ENCODE results near the gene CSK.
"Not testable (repeated sequence)": the region's sequence is repeated elsewhere in the genome, so short reads cannot be mapped to it uniquely, and the experiment has no call there.

CSK gene

DNA sequence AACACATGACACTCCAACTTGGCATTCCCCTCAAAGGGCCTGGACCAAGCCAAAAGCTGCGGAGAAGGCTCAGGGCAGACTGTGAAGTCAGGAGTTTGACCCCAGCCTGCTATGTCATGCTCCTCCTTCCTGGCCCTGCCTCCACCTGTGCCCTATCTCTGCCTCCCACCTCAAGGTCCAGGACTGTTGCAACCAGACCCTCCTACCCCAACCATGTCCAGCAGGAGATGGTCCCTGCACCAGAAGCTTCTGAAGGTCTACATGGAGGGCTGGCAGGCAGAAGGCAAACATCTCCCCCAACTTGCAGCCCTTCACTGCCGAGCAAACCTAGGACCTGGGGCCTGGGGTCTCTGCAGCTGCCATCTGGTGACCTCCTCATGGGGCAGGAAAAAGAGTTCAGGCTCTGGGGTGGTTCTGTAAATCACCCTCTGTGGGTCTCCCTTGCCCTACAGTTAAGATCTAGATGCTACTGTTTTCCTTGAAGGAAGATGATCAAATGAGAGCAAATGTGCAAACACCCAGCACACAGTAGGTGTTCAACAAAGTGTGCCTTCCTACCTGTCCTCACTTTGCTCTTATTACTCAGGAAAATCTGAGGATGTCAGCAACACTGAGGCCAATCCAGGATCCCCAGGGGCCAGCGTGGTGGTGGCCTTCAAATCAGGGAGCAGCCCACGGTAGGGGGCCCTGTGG lies 11.5 kb upstream of the CSK start:
- no peak for DNase-seq (ENCODE audit: low read depth)

DNA sequence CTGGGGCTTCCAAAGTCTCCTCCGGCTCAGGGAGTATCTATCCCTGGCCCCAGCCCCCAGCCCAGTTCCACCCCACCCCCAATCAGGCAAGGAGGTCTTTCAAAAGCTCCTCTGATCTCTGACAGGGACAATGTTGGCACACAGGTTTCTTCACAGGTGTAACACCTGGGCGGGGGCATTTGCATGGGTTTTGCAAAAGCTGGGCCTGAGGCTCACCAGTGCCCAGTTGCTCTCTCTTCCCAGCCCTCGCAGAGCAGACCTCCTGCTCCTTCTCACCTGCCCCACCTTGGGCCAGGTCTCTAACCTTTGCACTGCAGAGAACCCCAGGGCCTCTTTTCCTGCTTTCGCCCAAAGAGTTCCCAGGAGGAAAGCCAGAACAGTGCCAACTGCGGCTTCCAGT lies 8.6 kb upstream of the CSK start:
- no peak for DNase-seq (ENCODE audit: low read depth)

DNA sequence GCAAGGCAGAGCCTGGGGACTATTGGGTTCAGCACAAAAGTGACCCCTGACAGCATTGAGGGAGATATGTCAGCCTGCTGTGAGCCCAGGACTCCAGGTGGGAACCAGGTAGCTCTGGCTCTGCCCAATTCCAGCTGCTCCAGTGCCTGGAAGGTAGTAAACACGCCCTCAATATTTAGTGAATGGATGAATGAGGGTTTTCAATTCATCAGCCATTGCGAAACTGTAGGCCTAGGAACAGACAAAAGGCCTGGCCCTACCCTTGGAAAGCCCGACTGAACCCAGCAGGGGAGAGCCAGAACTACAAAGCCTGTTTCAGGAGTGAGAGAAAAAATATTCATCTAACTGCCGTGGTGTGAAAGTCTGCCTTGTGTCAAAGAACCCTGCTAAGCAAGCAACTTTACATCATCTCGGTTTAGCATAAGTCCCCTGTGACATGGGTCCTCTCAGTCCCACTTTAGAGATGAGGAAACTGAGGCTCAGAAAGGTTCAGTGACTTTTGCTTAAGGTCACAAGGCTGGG lies 8.1 kb upstream of the CSK start:
- no peak for DNase-seq (ENCODE audit: low read depth)

DNA sequence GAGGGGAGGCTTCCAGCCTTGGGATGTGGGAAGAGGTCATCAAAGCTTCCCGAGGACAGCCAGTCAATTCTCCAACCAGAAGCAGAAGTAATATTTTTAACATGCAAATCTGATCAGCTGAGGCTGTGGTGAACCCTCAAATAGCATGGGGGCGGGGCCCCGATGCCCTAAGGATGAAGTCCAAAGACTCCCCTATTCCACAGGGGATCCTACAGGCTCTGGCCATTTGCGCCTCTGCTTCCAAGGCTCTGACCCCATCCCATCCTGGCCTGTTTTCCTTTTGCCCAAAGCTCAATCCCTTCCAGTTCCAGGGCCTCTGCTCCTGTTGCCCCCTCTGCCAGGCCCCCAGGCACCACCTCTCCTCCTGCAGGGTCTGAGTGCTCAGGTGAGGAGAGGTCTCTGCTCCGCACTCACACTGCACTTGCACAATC lies 6.7 kb upstream of the CSK start:
- no peak for DNase-seq (ENCODE audit: low read depth)

DNA sequence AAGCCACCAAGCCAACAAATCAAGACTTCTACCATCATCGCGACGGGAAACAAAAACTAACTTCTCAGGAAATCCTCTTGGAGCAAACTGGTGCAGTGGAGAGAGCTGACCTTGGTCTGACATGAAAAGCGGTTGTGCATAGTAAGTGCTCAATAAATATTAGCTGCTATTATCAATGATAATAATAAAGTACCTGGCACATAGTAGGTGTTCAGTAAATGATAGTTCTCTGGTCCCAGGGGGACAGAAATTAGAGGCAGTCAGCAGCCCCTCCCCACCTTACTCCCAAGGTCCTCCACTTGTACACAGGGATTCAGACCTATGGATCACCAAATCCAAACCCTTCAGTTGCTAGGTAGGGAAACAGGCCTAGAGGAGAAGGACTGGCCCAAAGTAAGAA lies 6.0 kb upstream of the CSK start:
- no peak for DNase-seq (ENCODE audit: low read depth)

DNA sequence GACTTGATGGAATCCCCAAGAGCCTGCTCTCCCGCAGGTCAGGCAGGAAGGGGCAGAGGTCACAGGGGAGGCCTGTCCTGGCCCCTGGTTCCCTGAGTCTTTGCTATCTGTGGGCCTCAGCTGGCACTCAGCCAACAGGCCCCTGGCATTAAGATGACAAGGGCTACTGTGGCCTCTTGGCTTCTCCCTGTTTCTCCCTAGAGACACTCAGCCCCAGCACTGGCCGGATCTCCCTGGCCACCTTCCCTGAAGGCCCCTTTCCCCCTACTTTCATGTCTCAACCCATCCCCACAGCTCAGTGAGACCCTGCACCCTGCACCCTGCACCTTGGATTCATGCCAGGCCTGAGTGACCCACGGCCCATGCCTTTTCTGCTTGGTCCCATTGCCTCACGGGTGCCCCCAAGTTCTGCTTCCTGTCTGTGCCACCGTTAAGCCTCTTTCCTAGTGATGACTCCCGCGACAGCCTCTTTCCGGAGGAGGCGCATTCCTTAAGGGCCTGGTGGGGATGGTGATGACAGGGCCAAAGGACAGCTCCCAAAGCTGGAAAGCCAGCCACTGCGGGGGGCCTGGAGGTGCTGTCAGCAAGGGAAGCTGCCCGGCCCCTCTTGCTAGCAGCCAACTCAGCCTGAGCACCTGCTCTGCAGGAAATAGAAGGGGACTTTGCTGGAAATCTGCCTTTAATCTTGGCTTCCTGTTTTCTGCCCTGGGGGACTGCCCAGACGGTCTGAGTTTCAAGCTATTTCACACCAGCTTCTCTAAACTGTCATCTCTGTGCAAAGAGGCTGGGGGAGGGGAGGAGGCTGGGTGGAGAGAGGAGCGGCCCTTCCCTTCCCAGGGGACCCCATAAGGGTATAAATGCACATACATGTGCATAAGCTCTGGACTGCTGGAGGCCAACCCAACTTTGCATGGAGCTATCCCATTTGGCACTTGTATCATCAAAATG lies 4.8 kb upstream of the CSK start:
- no peak for DNase-seq (ENCODE audit: low read depth)

DNA sequence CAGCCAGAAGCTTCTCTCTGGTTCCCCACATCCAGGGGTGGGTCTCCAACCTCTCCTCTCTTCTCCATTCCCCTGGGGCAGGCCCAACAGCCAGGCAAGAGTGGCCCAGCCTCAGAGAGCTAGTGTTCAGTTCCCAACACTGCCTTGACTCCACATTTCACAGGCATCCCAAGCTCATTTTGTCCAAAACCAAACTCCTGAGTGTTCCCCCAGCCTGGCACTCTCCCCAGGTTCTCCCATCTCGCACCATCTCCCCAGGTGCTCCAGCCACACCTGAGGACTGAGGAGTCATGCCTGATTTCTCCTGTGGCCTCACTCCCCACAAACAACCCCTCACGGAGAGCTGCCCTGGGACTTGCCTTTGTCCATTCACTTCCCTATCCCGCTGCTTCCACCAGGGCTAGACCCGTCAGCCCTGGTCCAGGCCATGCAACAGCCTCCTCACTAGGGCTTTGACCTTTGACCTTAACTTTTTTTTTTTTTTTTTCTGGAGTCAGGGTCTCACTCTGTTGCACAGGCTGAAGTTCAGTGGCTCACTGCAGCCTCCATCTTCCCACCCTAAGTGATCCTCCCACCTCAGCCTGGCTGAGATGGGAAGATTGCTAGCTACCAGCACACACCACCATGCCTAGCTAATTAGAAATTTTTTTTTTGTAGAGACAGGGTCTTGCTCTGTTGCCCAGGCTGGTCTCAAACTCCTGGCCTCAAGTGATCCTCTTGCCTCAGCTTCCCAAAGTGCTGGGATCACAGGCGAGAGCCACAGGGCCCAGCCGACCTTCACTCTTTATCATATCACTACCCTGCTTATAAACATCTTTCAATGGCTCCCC lies 3.9 kb upstream of the CSK start:
- DNase-seq (ENCODE audit: low read depth): no peak

DNA sequence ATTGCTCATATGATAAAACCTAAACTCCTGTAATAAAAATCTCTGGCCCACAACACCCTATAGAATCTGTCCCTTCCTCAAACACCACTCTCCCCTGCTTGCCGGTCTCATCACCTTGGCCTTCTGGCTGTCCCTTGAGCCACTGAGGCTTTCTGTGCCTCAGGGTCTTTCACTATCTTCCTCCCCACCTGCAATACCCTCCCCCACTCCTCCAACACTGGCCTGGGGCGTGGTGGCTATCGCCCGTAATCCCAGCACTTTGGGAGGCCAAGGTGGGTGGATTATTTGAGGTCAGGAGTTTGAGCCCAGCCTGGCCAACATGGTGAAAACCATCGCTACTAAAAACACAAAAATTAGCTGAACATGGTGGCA lies 3.3 kb upstream of the CSK start:
- no peak for DNase-seq (ENCODE audit: low read depth)

DNA sequence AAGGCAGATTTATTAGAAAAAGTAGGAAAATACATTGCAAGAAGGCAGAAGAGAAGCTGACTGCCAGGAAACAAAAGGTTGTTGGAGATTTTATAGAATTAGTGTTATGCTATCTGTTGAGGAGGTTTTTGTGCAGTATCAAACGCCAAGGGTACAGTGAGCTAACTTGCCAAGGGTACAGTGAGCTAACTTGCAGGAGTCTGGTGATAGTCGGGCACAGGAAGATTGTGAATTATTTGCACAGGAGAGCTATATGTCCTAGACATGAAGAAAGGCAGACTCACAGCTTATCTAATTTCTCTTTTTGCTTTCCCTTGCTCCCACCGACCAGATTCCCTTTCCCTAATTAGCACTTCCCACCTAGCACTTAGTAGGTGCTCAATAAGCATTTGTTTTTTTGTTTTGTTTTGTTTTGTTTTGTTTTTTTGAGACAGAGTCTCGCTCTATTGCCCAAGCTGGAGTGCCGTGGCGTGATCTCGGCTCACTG lies 2.7 kb upstream of the CSK start:
- no peak for DNase-seq (ENCODE audit: low read depth)

DNA sequence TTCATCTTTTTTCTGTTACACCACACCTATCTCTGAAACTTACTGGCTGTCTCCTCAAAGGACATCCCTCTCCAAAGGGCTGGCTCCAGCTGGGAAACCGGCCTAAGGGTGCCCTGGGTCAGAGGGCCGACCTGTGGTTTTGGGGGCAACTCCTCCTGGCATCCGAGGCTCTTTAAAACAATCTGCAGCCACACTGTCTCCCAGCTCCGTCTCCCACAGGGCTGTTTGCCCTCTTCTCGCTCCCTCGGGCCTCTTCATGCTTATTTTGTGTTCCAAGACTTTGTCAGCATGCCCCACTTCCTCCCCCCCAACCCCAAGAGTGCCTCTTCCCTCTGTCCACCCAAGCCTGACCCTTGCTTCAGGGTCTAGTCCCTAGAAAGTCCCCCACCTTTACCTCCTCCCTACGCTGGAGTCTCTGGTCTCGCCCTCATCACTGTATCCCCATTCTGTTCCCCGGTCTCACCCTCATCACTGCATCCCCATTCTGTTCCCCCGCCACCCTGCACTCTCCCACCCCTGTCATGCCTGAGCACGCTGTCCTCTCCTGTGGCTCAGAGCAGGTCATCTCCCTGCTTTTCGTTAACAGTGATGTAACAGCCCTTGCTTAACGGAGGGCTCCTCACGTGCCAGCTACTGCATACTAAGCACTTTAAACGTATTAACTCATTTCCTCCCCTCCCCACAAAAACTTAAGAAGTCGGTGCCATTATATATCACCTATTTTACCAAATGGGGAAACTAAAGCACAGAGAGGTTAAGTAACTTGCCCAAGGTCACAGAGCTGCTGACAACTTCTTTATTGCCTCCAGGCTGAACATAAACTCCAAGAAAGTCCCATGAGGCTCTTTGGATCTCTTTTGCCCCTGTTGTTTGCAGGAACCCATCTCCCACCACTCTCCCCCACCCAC lies 1.1 kb upstream of the CSK start:
- DNase-seq (ENCODE audit: low read depth): no peak

DNA sequence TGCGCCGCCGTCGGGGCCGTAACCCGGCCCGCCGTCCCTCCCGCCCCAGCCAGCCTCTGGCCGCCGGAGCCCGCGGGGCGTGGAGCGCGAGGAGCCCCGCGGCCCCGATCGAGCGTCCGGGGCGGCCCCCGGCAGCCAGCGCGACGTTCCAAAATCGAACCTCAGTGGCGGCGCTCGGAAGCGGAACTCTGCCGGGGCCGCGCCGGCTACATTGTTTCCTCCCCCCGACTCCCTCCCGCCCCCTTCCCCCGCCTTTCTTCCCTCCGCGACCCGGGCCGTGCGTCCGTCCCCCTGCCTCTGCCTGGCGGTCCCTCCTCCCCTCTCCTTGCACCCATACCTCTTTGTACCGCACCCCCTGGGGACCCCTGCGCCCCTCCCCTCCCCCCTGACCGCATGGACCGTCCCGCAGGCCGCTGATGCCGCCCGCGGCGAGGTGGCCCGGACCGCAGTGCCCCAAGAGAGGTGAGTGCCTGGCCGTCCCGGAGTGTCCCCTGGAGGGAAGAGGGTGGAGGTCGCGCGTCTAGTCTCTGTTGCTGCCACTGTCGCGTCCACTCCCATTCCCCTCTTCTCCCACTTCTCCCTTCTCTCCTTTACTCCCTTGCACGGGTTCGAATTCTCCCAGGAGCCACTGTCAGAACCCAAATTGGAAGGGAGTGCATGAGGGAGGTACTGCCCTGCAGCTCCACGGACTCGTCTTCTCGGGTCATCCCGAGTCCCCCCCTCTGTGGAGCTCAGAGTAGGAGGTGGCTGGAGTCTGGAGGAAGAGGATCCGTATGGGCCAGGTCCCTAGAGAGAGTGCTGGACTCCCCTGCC lies 585 bp downstream of the CSK start:
- DNase-seq (ENCODE audit: low read depth): no peak

DNA sequence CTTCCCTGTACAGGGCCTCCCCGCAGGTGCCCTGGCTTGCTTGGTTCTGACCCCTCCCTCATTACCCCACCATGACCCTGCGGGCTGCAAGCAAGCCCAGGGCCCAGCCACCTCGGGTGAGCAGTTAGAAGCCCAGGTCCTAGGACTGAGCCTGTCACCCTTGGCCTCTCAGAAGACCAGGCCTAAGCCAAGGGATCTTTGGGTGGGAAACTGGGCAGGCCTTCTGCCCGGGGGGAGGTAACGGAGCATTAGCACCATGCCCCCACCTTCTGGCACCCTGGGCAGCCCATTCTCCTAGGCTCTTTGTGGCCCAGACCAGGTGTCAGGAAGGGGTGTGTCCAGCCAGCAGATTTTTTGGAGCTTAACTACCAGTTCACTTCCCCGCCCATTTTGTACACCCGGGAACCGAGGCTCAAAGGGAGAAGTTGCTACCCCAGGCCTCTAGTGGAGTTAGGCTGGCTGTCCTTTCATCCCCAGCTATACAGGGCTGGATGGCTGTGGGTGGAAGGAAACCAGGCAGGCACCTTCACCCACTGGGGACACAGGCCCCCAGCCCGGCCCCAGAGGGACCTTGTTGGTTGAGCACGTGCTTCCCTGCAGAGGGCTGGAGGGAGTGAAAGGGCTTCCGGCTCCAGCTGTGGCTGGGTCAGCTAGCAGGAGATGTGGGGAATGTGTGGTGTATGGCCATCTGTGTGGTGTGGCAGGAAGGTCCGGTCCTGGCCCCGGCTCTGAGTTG lies 1.4 kb downstream of the CSK start:
- DNase-seq (ENCODE audit: low read depth): no peak

DNA sequence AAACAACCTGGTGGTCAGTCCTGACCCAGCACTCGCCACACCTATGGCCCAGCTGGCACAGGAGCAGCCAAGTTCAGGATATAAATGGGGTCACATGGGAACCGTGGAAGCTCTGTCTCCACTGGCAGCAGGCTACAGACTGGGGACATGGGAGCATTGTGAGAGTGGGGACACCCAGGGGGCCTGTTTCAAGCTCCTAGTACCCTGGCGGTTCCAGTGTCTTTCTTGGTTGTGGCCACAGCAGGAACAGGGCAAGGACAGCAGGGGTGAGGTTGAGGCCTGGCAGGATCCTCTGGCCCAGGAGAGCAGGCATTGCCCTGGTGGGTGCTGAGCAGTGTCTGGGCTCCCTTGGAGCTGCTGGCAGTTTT lies 1.9 kb downstream of the CSK start:
- DNase-seq (ENCODE audit: low read depth): no peak

DNA sequence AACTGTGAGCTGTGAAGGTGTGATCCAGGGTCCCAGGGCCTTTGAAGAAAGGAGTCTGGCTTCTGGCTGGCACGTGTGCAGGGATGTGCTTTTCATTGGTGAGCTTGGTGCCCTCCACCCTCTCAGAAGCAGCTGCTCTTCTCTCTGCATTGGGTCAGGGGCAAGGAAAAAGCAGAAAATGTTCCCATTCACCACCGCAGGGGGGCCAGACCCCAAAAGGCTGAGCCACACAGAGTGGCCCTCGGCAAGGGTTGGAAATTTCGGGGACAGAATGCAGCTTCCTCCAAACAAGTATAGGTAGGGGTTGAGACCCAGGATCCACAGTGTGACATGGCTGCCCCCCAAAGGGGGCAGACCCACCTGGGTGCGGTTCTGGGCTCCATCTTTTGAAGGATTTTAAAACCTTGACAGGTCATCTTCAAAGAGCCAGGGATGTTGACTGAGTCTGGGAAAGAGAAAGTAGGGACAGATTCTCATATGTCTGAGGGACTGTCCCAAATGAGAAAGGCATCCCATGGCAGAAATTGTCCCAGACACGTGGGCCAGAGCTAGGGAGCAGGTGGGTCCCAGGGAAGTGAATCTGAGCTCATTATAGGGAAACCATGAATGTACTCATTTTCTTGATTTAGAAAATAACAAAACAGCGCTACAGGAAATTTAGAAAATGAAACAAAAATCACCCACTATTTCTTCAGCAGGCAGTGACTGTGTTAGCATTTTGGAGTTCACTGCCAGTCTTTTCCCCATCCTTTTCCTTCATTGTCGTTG lies 2.7 kb downstream of the CSK start:
- no peak for DNase-seq (ENCODE audit: low read depth)

DNA sequence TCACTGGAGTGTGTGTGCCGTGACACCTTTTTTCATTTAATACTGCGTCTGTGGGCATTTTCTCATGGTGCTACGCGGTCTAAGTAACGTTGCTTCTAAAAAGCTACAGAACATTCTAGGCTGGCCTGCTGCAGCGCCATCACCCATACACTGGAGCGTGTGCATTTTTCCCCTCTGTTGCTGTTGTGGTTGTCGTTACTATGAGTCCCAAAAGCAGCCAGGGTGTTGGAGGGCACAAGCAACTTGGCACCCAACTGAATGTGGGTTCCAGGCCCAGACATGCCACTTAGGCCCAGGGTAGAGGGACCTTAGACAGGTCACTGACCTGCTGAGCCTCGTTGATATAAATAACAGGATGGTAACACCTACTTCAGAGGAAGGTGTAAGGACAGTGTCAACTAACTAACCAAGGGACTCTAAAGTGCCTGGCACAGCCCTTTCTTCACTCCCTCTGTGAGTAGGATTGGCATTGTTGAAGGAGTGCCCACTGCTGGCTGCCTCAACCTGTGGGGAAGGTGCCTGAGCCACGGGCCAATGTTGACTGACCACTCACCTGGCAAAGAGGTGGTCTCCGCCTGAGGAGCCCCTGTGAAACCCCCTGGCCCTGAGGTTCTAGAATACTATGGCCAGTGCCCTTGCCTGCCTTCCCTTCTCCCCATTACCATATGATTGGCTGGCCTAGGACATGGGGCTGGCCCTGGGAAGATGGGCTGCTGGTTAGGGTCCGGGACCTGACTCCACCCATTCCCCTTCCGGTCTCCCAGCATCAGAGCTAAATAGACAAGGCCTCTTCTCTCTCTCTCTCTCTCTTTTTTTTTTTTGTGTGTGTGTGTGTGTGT lies 3.5 kb downstream of the CSK start:
- no peak for DNase-seq (ENCODE audit: low read depth)

DNA sequence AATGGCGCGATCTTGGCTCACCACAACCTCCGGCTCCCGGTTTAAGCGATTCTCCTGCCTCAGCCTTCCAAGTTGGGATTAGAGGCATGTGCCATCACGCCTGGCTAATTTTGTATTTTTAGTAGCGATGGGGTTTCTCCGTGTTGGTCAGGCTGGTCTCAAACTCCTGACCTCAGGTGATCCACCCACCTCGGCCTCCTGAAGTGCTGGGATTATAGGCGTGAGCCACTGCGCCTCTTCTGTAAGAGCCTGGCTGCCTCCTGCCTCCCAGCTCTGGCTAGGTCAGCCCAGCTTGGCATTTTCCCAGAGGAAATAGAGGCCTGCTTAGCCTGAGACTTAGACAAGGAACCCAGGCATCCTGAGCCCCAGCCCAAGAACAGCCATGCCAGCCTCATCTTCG lies 4.2 kb downstream of the CSK start:
- not testable (repeated sequence) for DNase-seq (ENCODE audit: low read depth)

DNA sequence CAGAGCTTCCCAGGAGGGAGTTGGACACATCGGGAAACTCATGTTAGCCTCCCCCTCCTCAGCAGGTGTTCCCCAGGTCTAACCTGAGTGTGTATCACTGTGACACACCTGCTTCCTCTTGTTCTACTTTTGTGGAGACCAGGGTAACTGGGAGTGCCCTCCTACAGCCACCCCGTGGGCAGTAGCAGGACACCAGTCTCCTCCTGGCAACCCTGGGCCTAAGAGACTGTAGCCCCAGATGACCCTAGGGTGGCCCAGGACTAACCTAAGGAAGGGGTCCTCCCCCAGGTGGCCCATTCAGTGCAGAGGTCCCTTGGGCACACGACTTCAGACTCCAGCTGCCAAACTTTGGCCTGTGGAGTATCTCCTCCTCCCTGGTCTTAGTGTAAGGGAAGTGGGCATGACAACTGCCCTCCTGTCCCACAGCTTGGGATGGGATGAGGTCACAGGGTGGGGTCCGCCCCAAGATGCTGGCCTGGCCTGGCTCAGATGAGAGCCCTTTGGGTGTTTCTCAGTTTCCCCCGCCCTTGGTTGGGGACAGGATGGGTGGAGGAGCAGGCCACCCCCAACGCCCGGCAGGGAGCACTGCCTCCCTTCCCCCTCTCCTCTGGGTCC lies 4.8 kb downstream of the CSK start:
- no peak for DNase-seq (ENCODE audit: low read depth)
